PC-9 (cell line): ENCODE data around the gene COL5A1. TPM values are rescaled to one million over a fixed set of nuclear protein-coding genes. Genes with fewer than 3 reads are reported as not detected.

Experiments used
- BruUV-seq: library from RNA; stranded (reverse); fragments of 400-500 nt; replicated peaks from 2 replicates; lab custom pipeline; 2021; lab: Mats Ljungman, UMichigan
- CTCF ChIA-PET: fragments of 300-600 bp; sonication (Branson Sonifier 250); formaldehyde crosslinking; loops from one replicate; lab custom pipeline; 2022; ENCODE audit warnings: antibody characterized with exemption; lab: Charles Lee
- POLR2A ChIA-PET: fragments of 300-600 bp; sonication (Branson Sonifier 250); formaldehyde crosslinking; loops from one replicate; lab custom pipeline; 2022; ENCODE audit warnings: antibody characterized with exemption; ENCODE audit not compliant: unreplicated experiment; lab: Charles Lee
- DNase-seq, 2 experiments: peaks; one replicate each; pipeline versions ENCODE4 v3.0.0 to v3.0.0-alpha.2; 2015 to 2022; ENCODE audit warnings: mixed read lengths in 1 of 2
- H2AFZ ChIP-seq: fragments of 200-600 bp; sonication (generic); 2 replicates; pipeline ENCODE4 v1.8.1; 2017; ENCODE audit warnings: antibody characterized with exemption
- H3F3A ChIP-seq: fragments of 200-600 bp; sonication (generic); 2 replicates; pipeline ENCODE4 v1.8.1; 2017; ENCODE audit warnings: antibody characterized with exemption, mild to moderate bottlenecking, low read depth; ENCODE audit not compliant: insufficient read depth
- H3K27ac ChIP-seq: fragments of 200-600 bp; sonication (generic); 2 replicates; pipeline ENCODE4 v1.6.1; 2016; ENCODE audit warnings: mixed run types
- H3K27me3 ChIP-seq: fragments of 200-600 bp; sonication (generic); 2 replicates; pipeline ENCODE4 v1.6.1; 2016; ENCODE audit warnings: low read depth, mixed run types; ENCODE audit not compliant: insufficient read depth
- H3K36me3 ChIP-seq: fragments of 200-600 bp; sonication (generic); 2 replicates; pipeline ENCODE4 v1.6.1; 2016; ENCODE audit warnings: low read depth, mixed run types
- H3K4me1 ChIP-seq: fragments of 200-600 bp; sonication (generic); replicated peaks from 2 replicates; pipeline ENCODE4 v1.6.1; 2016; ENCODE audit warnings: mixed run types; ENCODE audit not compliant: insufficient read depth
- H3K4me2 ChIP-seq: fragments of 200-600 bp; sonication (generic); 2 replicates; pipeline ENCODE4 v1.6.1; 2017; ENCODE audit warnings: mixed run types
- H3K4me3 ChIP-seq: fragments of 200-600 bp; sonication (generic); 2 replicates; pipeline ENCODE4 v1.6.1; 2016; ENCODE audit warnings: mixed run types
- H3K79me2 ChIP-seq: fragments of 200-600 bp; sonication (generic); 2 replicates; pipeline ENCODE4 v1.6.1; 2017; ENCODE audit warnings: low read depth, mixed run types
- H3K9me2 ChIP-seq: fragments of 200-600 bp; sonication (generic); 2 replicates; pipeline ENCODE4 v1.8.1; 2017; ENCODE audit warnings: mild to moderate bottlenecking; ENCODE audit not compliant: insufficient read depth
- H3K9me3 ChIP-seq: fragments of 200-600 bp; sonication (generic); 2 replicates; pipeline ENCODE4 v1.8.1; 2016; ENCODE audit warnings: low read depth; ENCODE audit not compliant: insufficient read depth
- H4K20me1 ChIP-seq: fragments of 200-600 bp; sonication (generic); 2 replicates; pipeline ENCODE4 v1.8.1; 2017; ENCODE audit not compliant: insufficient read depth
- CTCF ChIP-seq: fragments of 200-600 bp; sonication (generic); conservative IDR thresholded peaks from 2 replicates; pipeline ENCODE4 v1.6.1; 2017; ENCODE audit warnings: mixed run types, antibody characterized with exemption, mild to moderate bottlenecking, moderate library complexity
- EZH2 ChIP-seq: fragments of 200-600 bp; sonication (generic); IDR thresholded peaks from 2 replicates; pipeline ENCODE4 v1.8.0; 2017; ENCODE audit warnings: antibody characterized with exemption, low read depth
- intact Hi-C: fragments of 100-400 bp; cut with micrococcal nuclease; formaldehyde crosslinking; loops from one replicate; pipeline ENCODE4 v1.10.0; 2022; ENCODE audit not compliant: unreplicated experiment
- total RNA-seq: library from RNA; stranded (reverse); gene quantifications from 2 replicates; pipeline ENCODE4 v1.2.3, GENCODE V29; 2021

Gene COL5A1
- total RNA-seq, 1 experiment from 2014 or later = 15.2 TPM

DNA sequence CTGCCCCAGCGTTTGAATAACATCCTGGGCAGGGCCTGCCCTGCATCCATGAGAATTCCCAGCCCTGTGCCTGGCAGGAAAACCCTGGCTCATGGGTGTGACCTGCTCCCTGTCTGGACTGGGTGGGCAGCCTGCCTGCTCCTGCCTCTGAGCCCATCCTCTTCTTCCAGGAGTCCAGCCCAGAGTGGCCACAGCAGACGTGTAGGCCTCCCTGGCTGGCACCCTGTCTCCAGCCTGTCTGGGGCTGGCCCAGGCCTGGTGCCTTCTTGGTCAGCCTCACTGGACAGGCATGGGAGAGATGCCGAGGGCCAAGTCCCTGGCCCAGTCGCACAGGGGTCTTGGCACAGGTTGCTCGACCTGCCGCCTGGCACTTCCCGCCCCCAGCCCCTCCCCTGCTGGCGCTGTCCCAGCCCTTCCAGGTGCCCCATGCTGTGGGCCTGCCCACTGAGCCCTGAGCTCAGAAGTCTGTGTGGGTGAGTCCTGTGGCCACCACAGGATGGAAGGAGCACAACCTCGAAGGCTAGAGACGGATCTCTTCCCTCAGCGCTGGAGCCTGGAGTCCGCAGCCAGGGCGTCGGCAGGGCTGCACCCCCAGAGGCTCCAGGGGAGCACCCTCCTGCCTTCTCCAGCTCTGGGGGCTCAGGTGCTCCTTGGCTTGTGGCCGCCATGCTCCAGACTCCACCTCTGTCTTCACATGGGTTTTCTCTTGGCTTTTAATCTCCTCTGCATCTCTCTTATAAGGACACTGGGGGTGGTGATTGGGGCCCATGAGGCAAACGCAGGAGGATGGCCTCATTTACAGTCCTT, 11.8 kb upstream of the COL5A1 start:
- no peaks in the 10 kb centered on the region for H4K20me1 ChIP-seq
- H3K36me3 ChIP-seq = no peaks in the 10 kb centered on the region
- H2AFZ ChIP-seq = no peak overlapping the region
- TF ChIP-seq EZH2 (no peak), CTCF (no peak)
- no TSS peak for BruUV-seq
- no peaks in the 10 kb centered on the region for H3K9me2 ChIP-seq
- no peaks in the 10 kb centered on the region for H3F3A ChIP-seq
- intact Hi-C loops = no loop called here
- no peak for DNase-seq
- H3K27me3 ChIP-seq = peaks cover 17% of the 10 kb centered on the region; the same call in 1 of the 2 replicates
- H3K4me3 ChIP-seq = no peak overlapping the region
- POLR2A ChIA-PET = no interaction called here
- no peaks in the 10 kb centered on the region for H3K9me3 ChIP-seq
- peaks cover 18% of the 10 kb centered on the region for H3K4me1 ChIP-seq
- CTCF ChIA-PET = no interaction called here
- no peak overlapping the region for H3K27ac ChIP-seq
- H3K4me2 ChIP-seq = no peak overlapping the region
- H3K79me2 ChIP-seq = no peaks in the 10 kb centered on the region

- H3K4me2 ChIP-seq = no peak overlapping the region
- CTCF ChIA-PET = no interaction called here
These were observed 11.2 kb upstream of the COL5A1 start for GRCh38 chr9:134630393-134630790.

GRCh38 chr9:134630861-134631260, 10.7 kb upstream of the COL5A1 start:
- Histone ChIP-seq H3K4me2 (no peak overlapping the region), H2AFZ (no peak overlapping the region), H3K9me3 (no peaks in the 10 kb centered on the region), H3F3A (no peaks in the 10 kb centered on the region), H3K36me3 (no peaks in the 10 kb centered on the region), H3K79me2 (no peaks in the 10 kb centered on the region), H3K27me3 (peaks cover 27% of the 10 kb centered on the region; the same call in 1 of the 2 replicates), H3K4me1 (0 out of 2 replicates have a peak, but pooled peaks cover 7% of the 10 kb centered on the region), H3K9me2 (no peaks in the 10 kb centered on the region), H3K27ac (no peak overlapping the region), H3K4me3 (no peak overlapping the region), H4K20me1 (no peaks in the 10 kb centered on the region)
- intact Hi-C loops = no loop called here
- TF ChIP-seq CTCF (no peak), EZH2 (no peak)
- POLR2A ChIA-PET = no interaction called here
- no peak for DNase-seq
- no TSS peak for BruUV-seq
- CTCF ChIA-PET = no interaction called here

More at GRCh38 chr9:134630393-134630790, 11.2 kb upstream of the COL5A1 start:
- Histone ChIP-seq H3K4me1 (peaks cover 12% of the 10 kb centered on the region), H2AFZ (no peak overlapping the region), H3K36me3 (no peaks in the 10 kb centered on the region), H3K27ac (no peak overlapping the region), H3K79me2 (no peaks in the 10 kb centered on the region), H3K9me3 (no peaks in the 10 kb centered on the region), H3K9me2 (no peaks in the 10 kb centered on the region), H4K20me1 (no peaks in the 10 kb centered on the region), H3K27me3 (peaks cover 23% of the 10 kb centered on the region; the same call in 1 of the 2 replicates), H3K4me3 (no peak overlapping the region), H3F3A (no peaks in the 10 kb centered on the region)
- intact Hi-C loops = no loop called here
- TF ChIP-seq EZH2 = no peak
- no peak for TF ChIP-seq CTCF
- DNase-seq = no peak
- POLR2A ChIA-PET = no interaction called here
- no TSS peak for BruUV-seq
